GM13976 (cell line): ENCODE data around the gene IRAK2.

Experiments
- DNase-seq: peaks from one replicate; pipeline ENCODE4 v3.0.0; 2012; ENCODE audit warnings: low spot score
- CTCF ChIP-seq: IDR thresholded peaks from 2 replicates; pipeline ENCODE4 v1.5.1; 2012; ENCODE audit warnings: borderline replicate concordance, mild to moderate bottlenecking; ENCODE audit not compliant: insufficient read depth; ENCODE audit errors: extremely low read depth, missing control alignments, control extremely low read depth
- in situ Hi-C: fragments of 300-500 bp; cut with MboI; formaldehyde crosslinking; loops from one replicate; pipeline ENCODE4 v1.12.0; 2022; ENCODE audit warnings: low sequenced_read_pairs, mixed read lengths, inconsistent platforms; ENCODE audit not compliant: unreplicated experiment

IRAK2 gene

GRCh38 chr3:10195366-10196089, 30.8 kb downstream of the IRAK2 start:
- no peak for DNase-seq
- no peak for TF ChIP-seq CTCF
- in situ Hi-C loops, result no loop called here

GRCh38 chr3:10196389-10197052, 31.8 kb downstream of the IRAK2 start:
- in situ Hi-C loops, result no loop called here
- no peak for TF ChIP-seq CTCF
- DNase-seq, result no peak

GRCh38 chr3:10198226-10198625, 33.5 kb downstream of the IRAK2 start:
- no peak for DNase-seq
- in situ Hi-C loops, result no loop called here
- TF ChIP-seq CTCF, result no peak

GRCh38 chr3:10198761-10199649, 34.3 kb downstream of the IRAK2 start:
- in situ Hi-C loops, result no loop called here
- no peak for TF ChIP-seq CTCF
- peak; percentile 78 for DNase-seq

GRCh38 chr3:10204921-10205320, 40.2 kb downstream of the IRAK2 start:
- no peak for DNase-seq
- no peak for TF ChIP-seq CTCF
- in situ Hi-C loops, result no loop called here

- DNase-seq, result no peak
- no peak for TF ChIP-seq CTCF
- in situ Hi-C loops, result no loop called here
These were observed 40.9 kb downstream of the IRAK2 start for GRCh38 chr3:10205451-10206165.
